Measurements from ENCODE around the gene DSCAML1. TPM values are rescaled to one million over a fixed set of nuclear protein-coding genes. Genes with fewer than 3 reads are reported as not detected.
A peak's percentile ranks its signal among the peaks of the same experiment; 100 is the strongest.

Gene DSCAML1
- total RNA-seq, 1 experiment from 2014 or later, result 0.90 TPM

- POLR2A ChIA-PET, result no interaction called here
- no peaks in the 10 kb centered on the region for H3K27me3 Mint-ChIP-seq (ENCODE audit: low read depth)
Observed at GRCh38 chr11:117759305-117759704, 37.7 kb downstream of the DSCAML1 start.

GRCh38 chr11:117754030-117754429, 43.0 kb downstream of the DSCAML1 start:
- no peaks in the 10 kb centered on the region for H3K27me3 Mint-ChIP-seq (ENCODE audit: low read depth)

More at GRCh38 chr11:117759305-117759704, 37.7 kb downstream of the DSCAML1 start:
- H3K27ac Mint-ChIP-seq, result no peak overlapping the region; the same call in 1 of the 2 replicates
- TF ChIP-seq ZNF423 (CRISPR knock-in tag; IDR thresholded peaks at IDR 0.05) (peak; percentile 24; the same call in 1 of the 2 replicates), FOXP4 (CRISPR knock-in tag; IDR thresholded peaks at IDR 0.05) (no peak), CREM (CRISPR knock-in tag; IDR thresholded peaks at IDR 0.05) (no peak), MAX (CRISPR knock-in tag; IDR thresholded peaks at IDR 0.05) (no peak), ZNF219 (CRISPR knock-in tag; IDR thresholded peaks at IDR 0.05; ENCODE audit: borderline replicate concordance) (no peak), USF1 (CRISPR knock-in tag; IDR thresholded peaks at IDR 0.05) (no peak), STAT6 (CRISPR knock-in tag; conservative IDR thresholded peaks at IDR 0.05; ENCODE audit: low read depth) (no peak), RELA (CRISPR knock-in tag; IDR thresholded peaks at IDR 0.05; ENCODE audit: borderline replicate concordance) (no peak), FOXJ3 (CRISPR knock-in tag; IDR thresholded peaks at IDR 0.05; ENCODE audit: borderline replicate concordance) (no peak), NFYB (CRISPR knock-in tag; conservative IDR thresholded peaks at IDR 0.05; ENCODE audit: low read depth) (0 out of 2 replicates have a peak, but pooled peaks have one; percentile 3), RORB (CRISPR knock-in tag; IDR thresholded peaks at IDR 0.05) (no peak)
- peaks cover 23% of the 10 kb centered on the region for H3K4me1 Mint-ChIP-seq
- DNase-seq (ENCODE audit: low spot score), result peak; percentile 29
- no peaks in the 10 kb centered on the region for H3K36me3 Mint-ChIP-seq
- H3K9me3 Mint-ChIP-seq, result no peaks in the 10 kb centered on the region
- H3K4me3 Mint-ChIP-seq, result no peak overlapping the region
- CTCF ChIA-PET, result interaction anchor here (1.0 kb wide), 1 partner anchor 333 kb away, joined by 6 read pairs; no protein-coding TSS in a partner anchor
- peak; percentile 86 for ATAC-seq

GRCh38 chr11:117752721-117753237, 44.2 kb downstream of the DSCAML1 start:
- Mint-ChIP-seq H3K4me3 (no peak overlapping the region), H3K9me3 (no peaks in the 10 kb centered on the region), H3K27me3 (ENCODE audit: low read depth) (no peaks in the 10 kb centered on the region), H3K4me1 (no peaks in the 10 kb centered on the region), H3K27ac (no peak overlapping the region), H3K36me3 (no peaks in the 10 kb centered on the region)
- TF ChIP-seq NR2C2 (CRISPR knock-in tag; IDR thresholded peaks at IDR 0.05) (no peak), TP53 (CRISPR knock-in tag; IDR thresholded peaks at IDR 0.05) (no peak), SMAD3 (CRISPR knock-in tag; IDR thresholded peaks at IDR 0.05; ENCODE audit: borderline replicate concordance) (no peak), KAT7 (CRISPR knock-in tag; IDR thresholded peaks at IDR 0.05; ENCODE audit: borderline replicate concordance) (no peak), FOXJ3 (CRISPR knock-in tag; IDR thresholded peaks at IDR 0.05; ENCODE audit: borderline replicate concordance) (no peak), ZNF219 (CRISPR knock-in tag; IDR thresholded peaks at IDR 0.05; ENCODE audit: borderline replicate concordance) (no peak), ZNF138 (CRISPR knock-in tag; conservative IDR thresholded peaks at IDR 0.05) (no peak), SMAD4 (CRISPR knock-in tag; IDR thresholded peaks at IDR 0.05) (no peak)
- POLR2A ChIA-PET, result no interaction called here
- CTCF ChIA-PET, result no interaction called here
- no peak for DNase-seq (ENCODE audit: low spot score)
- ATAC-seq, result no peak

More at GRCh38 chr11:117754030-117754429, 43.0 kb downstream of the DSCAML1 start:
- ATAC-seq (no peak), DNase-seq (ENCODE audit: low spot score) (no peak)
- H3K9me3 Mint-ChIP-seq, result no peaks in the 10 kb centered on the region
- ChIA-PET POLR2A (no interaction called here), CTCF (no interaction called here)
- no peaks in the 10 kb centered on the region for H3K36me3 Mint-ChIP-seq
- no peak overlapping the region for H3K4me3 Mint-ChIP-seq
- TF ChIP-seq ATF2 (CRISPR knock-in tag; IDR thresholded peaks at IDR 0.05; ENCODE audit: borderline replicate concordance, low read depth), result no peak
- H3K4me1 Mint-ChIP-seq, result peaks cover 5% of the 10 kb centered on the region
- H3K27ac Mint-ChIP-seq, result no peak overlapping the region
